EH (cell line): ENCODE results near the gene RPL39L.
A peak's percentile ranks its signal among the peaks of the same experiment; 100 is the strongest.

Experiments used
- DNase-seq: peaks from one replicate; pipeline ENCODE4 v3.0.0-alpha.2; 2015; ENCODE audit warnings: low read depth

The RPL39L gene

GRCh38 chr3:187098923-187099512 lies 40.3 kb downstream of the RPL39L start:
- DNase-seq = peak; percentile 20

- DNase-seq = no peak
Measured at GRCh38 chr3:187093320-187093719, 46.0 kb downstream of the RPL39L start.

- no peak for DNase-seq
Measured at GRCh38 chr3:187088701-187089100, 50.6 kb downstream of the RPL39L start.

- DNase-seq = no peak
Measured at GRCh38 chr3:187086831-187087230, 52.5 kb downstream of the RPL39L start.

- no peak for DNase-seq
Measured at GRCh38 chr3:187085933-187086332, 53.4 kb downstream of the RPL39L start.

GRCh38 chr3:187085021-187085666 lies 54.2 kb downstream of the RPL39L start:
- DNase-seq = no peak

GRCh38 chr3:187084580-187084979 lies 54.7 kb downstream of the RPL39L start:
- no peak for DNase-seq

GRCh38 chr3:187084126-187084525 lies 55.2 kb downstream of the RPL39L start:
- no peak for DNase-seq

GRCh38 chr3:187082758-187083375 lies 56.4 kb downstream of the RPL39L start:
- no peak for DNase-seq

GRCh38 chr3:187080799-187081450 lies 58.4 kb downstream of the RPL39L start:
- no peak for DNase-seq

GRCh38 chr3:187079090-187080022 lies 59.9 kb downstream of the RPL39L start:
- DNase-seq = no peak

GRCh38 chr3:187077537-187077936 lies 61.8 kb downstream of the RPL39L start:
- no peak for DNase-seq

GRCh38 chr3:187077085-187077484 lies 62.2 kb downstream of the RPL39L start:
- DNase-seq = no peak

- DNase-seq = no peak
Measured at GRCh38 chr3:187076297-187076696, 63.0 kb downstream of the RPL39L start.

GRCh38 chr3:187074846-187075245 lies 64.5 kb downstream of the RPL39L start:
- DNase-seq = no peak

- no peak for DNase-seq
Measured at GRCh38 chr3:187073581-187074098, 65.7 kb downstream of the RPL39L start.

GRCh38 chr3:187072511-187072910 lies 66.8 kb downstream of the RPL39L start:
- no peak for DNase-seq

GRCh38 chr3:187072102-187072501 lies 67.2 kb downstream of the RPL39L start:
- no peak for DNase-seq
